HG03097 (cell line): Measurements from ENCODE around the gene LRRC53.

Source experiments
- ATAC-seq: cut with Tn5 transposase; IDR thresholded peaks from one replicate; pipeline ENCODE4 v1.9.1; 2021; ENCODE audit not compliant: unreplicated experiment, low FRiP score

The LRRC53 gene

DNA sequence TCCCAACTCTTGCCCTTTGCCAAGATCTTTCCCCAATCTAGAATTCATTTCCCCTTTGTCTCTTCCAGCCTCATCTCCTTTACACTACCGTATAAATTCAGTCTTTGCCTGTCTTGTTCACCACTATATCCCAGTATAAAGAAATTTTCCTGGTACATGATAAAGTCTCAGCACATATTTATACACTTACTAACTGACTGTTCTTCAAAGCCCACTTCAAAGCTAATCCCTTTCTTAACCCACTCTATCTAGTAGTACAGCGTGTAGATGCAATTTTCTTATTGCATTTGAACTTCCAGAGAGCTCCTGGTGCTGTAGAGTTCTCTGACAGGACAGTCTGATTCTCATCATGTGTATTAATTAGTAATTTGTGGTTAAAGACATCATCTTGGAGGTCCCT lies 78.1 kb downstream of the LRRC53 start:
- ATAC-seq, result no peak

DNA sequence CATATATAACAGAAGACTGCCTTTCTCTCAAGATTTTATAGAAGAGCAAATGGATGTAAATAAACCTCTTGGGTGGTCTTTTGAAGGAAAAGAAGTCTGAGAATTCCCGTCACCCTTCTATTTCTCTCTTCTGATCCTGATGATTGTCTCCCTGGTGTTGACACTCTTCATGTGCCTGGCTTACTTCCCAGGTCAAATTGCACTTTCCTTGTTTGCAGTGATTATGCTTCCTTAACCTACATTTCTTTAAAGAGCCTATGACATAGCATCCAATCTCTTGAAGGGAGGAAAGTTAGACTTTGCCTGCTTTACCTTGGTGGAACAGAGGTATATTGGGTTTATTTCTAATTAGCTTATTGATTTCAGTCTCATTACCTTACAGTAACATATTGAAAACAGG lies 80.1 kb downstream of the LRRC53 start:
- ATAC-seq, result no peak

DNA sequence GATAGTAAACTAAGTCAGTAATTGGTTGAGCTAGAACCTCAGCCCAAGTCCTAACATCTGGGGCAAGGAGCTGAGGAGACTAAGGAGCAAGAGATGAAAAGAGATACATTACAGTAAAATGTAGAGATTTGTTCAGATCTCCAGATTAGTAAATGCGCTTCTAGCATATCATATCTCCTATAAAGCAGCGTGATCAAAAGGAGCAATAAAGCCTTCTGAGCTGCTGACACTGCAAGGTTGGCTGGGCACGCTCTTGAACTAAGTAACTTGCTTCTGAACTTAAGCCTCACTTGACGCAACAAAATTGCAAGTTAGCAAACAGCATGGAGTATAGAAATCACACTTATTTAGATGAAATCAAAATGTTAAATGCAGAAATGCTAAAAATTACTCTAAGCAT lies 80.9 kb downstream of the LRRC53 start:
- ATAC-seq, result no peak

DNA sequence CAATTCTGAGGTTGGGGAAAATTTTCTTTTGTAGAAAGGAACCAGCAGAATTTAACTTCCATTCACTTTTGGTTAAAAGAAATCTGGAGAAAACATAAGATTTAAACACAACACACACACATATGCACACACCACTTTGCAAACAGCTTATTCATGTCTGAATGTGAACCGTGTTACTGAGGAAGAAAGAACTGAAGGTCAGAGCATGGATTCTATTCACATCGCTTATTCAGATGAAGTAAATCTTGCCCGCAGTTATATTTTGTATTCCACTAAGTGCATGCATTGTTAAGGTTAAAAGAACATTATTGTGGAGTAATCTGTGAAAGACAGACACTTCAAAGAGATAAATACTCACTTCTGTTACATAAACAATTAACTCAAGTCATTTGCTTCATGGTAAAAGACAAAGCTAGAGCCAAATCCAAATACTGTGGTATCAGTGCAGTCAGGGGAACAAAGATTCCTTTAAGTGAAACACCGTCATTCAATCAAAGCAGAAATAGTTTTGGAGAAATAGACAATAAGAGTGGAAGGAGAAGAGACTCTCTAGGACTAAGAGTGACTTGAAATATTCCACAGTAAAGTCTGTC lies 82.0 kb downstream of the LRRC53 start:
- no peak for ATAC-seq

DNA sequence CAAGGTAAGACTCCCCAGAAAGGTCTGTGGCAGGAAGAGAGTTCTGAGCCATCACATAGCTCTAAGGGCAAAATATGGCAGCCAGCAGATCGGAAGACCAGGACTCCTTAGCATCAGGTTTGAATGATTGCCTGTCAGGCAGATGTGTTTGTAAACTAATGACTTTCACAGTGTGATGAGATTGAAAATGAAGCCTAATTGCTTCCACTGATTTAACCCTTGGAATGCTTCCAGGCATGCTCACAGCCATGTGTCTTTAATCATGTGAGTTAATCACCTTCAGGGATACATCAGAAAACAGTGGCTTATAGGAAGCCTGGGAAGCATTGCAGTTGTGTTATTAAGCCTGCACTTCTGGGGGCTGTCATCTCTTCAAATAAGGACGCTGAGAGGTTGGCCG lies 82.8 kb downstream of the LRRC53 start:
- ATAC-seq, result no peak

DNA sequence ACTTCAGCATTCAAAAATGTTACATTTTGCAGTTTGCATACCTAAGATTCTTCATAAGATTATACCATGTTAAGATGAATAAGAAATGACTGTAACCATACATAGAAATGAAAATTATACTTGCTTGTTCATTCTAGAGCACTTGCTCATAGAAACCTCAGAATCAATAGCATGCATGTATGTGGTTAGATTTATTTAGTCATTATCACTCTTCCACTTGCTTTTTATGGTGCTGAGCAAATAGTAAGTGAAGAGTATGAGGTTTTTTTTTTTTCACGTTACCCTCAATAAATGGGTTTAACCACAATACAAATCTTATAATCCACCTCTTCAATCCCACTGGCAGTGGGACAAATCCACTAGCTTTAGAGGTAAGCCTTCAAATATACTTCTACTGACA lies 84.7 kb downstream of the LRRC53 start:
- no peak for ATAC-seq

DNA sequence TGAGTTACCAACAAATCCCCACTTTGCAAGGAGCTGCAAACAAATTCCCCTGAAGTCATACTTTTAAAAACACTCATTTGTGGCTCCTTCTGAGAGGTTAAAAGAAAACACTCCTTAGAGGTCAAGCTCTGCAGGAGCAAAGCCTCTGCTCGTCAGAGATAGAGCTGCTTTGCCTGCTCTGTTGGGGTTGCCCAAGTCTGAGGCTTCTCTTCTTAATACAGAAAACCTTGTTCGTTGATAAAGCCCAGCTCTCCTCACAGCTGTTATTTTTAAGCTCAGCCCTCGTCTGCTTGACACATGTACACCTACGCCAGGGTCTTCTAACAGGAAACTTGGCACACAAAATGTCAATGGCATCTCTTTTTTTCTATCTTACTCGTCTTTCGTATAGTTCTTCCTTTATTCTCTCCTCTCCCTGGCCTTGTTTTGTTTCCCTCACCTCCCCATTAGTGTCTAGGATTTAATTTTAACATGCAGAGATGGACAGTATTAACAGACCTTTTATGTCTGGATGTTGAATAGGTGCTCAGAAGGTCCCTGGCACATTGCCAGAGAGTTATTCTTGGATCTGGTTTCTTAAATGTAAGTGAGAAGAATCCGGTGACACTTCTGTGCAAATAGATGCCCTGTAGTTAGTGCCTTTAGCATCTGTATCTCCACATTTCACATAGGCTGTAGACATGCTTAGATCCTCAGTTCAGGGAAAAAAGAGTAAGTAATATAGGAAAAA lies 86.0 kb downstream of the LRRC53 start:
- ATAC-seq, result no peak

DNA sequence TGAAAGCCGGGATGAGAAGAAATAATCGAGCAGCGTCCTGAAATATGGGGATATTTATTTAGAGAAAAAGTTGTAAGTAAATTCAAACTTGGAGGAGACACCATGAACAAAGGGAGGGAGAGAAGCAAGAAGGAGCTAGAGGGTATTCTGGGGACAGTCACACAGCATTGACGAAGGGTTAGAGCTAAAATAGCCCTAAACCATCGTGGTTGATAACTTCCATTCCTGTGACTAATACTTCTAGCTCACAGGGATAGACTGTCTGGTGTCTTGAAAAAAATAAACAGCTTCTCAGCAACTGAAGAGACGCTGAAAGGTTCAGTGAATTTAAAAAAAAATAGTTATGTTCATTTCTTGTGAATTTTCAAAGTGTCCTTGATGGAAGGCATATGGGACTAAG lies 86.7 kb downstream of the LRRC53 start:
- no peak for ATAC-seq

DNA sequence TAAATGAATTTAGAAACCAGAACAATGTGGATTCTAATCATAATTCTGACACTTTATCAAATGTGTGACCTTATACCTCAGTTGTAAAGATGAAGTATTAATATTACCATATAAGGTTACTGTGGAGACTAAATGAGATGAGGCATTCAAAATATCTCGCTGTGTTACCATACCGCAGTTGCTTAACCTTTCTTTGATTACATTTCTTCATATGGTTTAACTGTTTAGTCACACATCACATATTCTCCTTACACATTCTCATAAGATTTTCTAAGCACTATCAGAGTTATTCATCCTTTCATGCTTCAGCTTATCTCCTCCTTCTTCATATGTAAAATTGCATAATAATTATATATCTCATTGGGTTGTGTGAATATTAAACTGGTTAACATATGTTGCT lies 88.9 kb downstream of the LRRC53 start:
- no peak for ATAC-seq

DNA sequence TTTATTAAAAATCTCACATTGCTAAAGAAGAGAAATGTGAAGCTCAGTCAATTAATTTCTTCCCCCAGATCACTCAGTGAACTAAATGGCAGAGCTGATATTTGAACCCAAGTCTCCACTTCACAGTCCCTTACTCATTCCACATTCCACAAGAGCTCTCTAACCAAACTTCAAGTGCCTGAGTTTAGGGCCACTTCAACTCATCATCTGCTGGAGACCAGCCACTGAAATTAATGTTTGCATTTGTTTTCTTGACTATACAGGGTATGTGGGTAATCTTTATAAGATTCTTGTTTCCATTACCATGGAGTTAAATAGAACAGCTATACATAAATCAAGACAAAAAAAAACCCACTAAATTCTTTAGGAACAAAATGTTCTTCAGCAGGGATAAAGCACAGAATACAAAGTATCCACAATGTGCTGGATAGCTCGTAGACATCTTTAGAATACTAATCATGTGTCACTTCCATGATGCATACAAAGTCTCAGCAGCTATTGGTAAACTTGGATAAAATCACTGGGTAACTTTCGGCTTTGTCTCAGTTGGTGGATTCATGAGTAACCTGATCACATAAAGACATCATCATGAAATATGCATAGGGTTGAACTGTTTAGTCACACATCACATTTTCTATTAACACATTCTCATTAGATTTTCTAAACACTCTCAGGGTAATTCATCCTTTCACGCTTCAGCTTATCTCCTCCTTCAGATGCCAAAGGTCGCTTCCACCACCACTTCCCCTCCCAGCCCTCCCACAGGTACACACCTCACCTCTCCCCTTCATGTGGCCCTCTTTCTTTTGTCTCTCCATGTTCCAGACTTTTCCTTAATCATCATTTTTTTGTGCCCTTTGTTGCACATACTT lies 89.8 kb downstream of the LRRC53 start:
- ATAC-seq, result no peak

DNA sequence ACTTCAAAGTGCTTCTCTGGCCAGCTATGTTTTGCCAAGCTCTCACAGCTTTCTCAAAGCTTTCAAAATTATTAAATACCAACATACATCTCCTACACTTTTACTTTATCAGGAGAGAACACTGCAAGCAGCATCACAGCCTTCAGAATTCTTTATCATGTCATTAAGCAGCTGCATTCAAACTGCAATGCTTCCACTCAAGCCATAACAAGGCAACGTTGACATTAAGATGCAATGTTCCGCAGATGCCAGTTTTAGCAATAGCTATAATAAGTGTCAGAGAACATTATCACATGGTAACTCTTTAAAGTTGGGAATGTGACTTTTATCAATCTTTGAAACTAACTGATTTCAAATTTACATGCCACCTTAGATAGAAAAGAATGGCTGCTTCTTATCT lies 91.9 kb downstream of the LRRC53 start:
- no peak for ATAC-seq
